GM12865 (cell line): ENCODE measurements around the gene EFS.

Experiments
- DNase-seq: peaks from one replicate; pipeline ENCODE4 v3.0.0; 2010; ENCODE audit warnings: low read depth
- H3K4me3 ChIP-seq: 2 replicates; pipeline ENCODE4 v1.5.1; 2011; ENCODE audit warnings: mild to moderate bottlenecking, low read depth, low read length, control low read depth
- CTCF ChIP-seq: IDR thresholded peaks from 2 replicates; pipeline ENCODE4 v1.5.1; 2011; ENCODE audit warnings: low read length, control low read depth, low read depth, inconsistent platforms; ENCODE audit not compliant: insufficient read depth; ENCODE audit errors: missing control alignments

Gene EFS

GRCh38 chr14:23307687-23308644 is 57.0 kb downstream of the EFS start:
- H3K4me3 ChIP-seq, result peak overlapping the region; percentile 69
- DNase-seq, result no peak
- no peak for TF ChIP-seq CTCF

- no peak for DNase-seq
- H3K4me3 ChIP-seq, result peak overlapping the region; percentile 69
- no peak for TF ChIP-seq CTCF
Measured at GRCh38 chr14:23307146-23307530, 57.8 kb downstream of the EFS start.

- peak within 1 kb of the TSS; percentile 69 for H3K4me3 ChIP-seq
- TF ChIP-seq CTCF, result no peak
- DNase-seq, result peak; percentile 83
Measured at GRCh38 chr14:23306412-23307145, 58.4 kb downstream of the EFS start, which contains the start of gene BCL2L2. Gene BCL2L2, plus strand, starts transcription at chr14:23306833. Its CDS starts 935 bp downstream, at chr14:23307768.
